K562 (cell line): ENCODE measurements around the gene PSAP. TPM values are rescaled to one million over a fixed set of nuclear protein-coding genes. Genes with fewer than 3 reads are reported as not detected.
A peak's percentile ranks its signal among the peaks of the same experiment; 100 is the strongest.

Source experiments
- ATAC-seq: fragments of 200-7000 bp; cut with Tn5 transposase; 3 replicates; pipeline ENCODE4 v1.9.1; 2020; ENCODE audit warnings: moderate library complexity
- BruUV-seq: library from RNA; stranded (reverse); fragments of 400-500 nt; replicated peaks from 2 replicates; lab custom pipeline; 2021; lab: Mats Ljungman, UMichigan
- CTCF ChIA-PET: fragments of 300-600 bp; formaldehyde crosslinking; extraction: SDS; loops from one replicate; lab custom pipeline; 2021; ENCODE audit warnings: low intra/inter-chr PET ratio; lab: Yijun Ruan, JAX
- POLR2A ChIA-PET: fragments of 300-600, 350-650 bp; sonication (Branson Sonifier 250); formaldehyde crosslinking; extraction: SDS; loops from one replicate; lab custom pipeline; 2021; ENCODE audit warnings: antibody characterized with exemption, inconsistent platforms; lab: Yijun Ruan, JAX
- DNase-seq, 4 experiments: peaks; one replicate each; pipeline versions ENCODE4 v3.0.0 to v3.0.0-alpha.2; 2011 to 2018; ENCODE audit warnings: low spot score in 3 of 4, mixed read lengths in 3 of 4; ENCODE audit errors: extremely low read depth in 1 of 4
- FAIRE-seq: peaks from 2 replicates; lab custom pipeline; 2011; peaks lifted over from hg19 to GRCh38; lab: Jason Lieb, UNC
- H2AFZ ChIP-seq: 2 replicates; pipeline ENCODE4 v1.6.0; 2011; ENCODE audit warnings: low read depth, low read length, control low read depth, inconsistent platforms
- H3K27ac ChIP-seq: fragments of 200-600 bp; 3 replicates; pipeline ENCODE4 v1.8.0; 2011; ENCODE audit warnings: low read depth, mild to moderate bottlenecking, control low read depth, inconsistent platforms, low read length, moderate library complexity, mixed read lengths; ENCODE audit errors: extremely low read depth
- H3K27me3 ChIP-seq, 2 experiments: fragments of 300-600 bp in 1 of 2; 2 replicates in 1 of 2; 3 replicates in 1 of 2; pipeline versions ENCODE4 v1.6.0 to v1.8.0; 2011; ENCODE audit warnings: inconsistent platforms in 2 of 2, low read length in 2 of 2, mild to moderate bottlenecking in 1 of 2, mixed read lengths in 1 of 2, moderate library complexity in 1 of 2; ENCODE audit not compliant: control insufficient read depth in 2 of 2, insufficient read depth in 2 of 2
- H3K36me3 ChIP-seq: fragments of 300-600 bp; 3 replicates; pipeline ENCODE4 v1.8.0; 2011; ENCODE audit warnings: mild to moderate bottlenecking, low read length, inconsistent platforms; ENCODE audit not compliant: control insufficient read depth, insufficient read depth
- H3K4me1 ChIP-seq, 2 experiments: fragments of 200-600 bp in 1 of 2; replicated peaks in 1 of 2; 2 replicates in 1 of 2; 3 replicates in 1 of 2; pipeline versions ENCODE4 v1.5.1 to v1.8.0; 2011; ENCODE audit warnings: inconsistent platforms in 2 of 2, low read length in 2 of 2, mild to moderate bottlenecking in 1 of 2, mixed read lengths in 1 of 2, moderate library complexity in 1 of 2; ENCODE audit not compliant: control insufficient read depth in 2 of 2, insufficient read depth in 2 of 2
- H3K4me2 ChIP-seq: 2 replicates; pipeline ENCODE4 v1.6.1; 2011; ENCODE audit warnings: low read length, control low read depth, inconsistent platforms, mixed read lengths; ENCODE audit not compliant: insufficient read depth
- H3K4me3 ChIP-seq: fragments of 200-600 bp; sonication (generic), shearing (Covaris generic); 2 replicates; pipeline ENCODE4 v1.5.1; 2016; ENCODE audit warnings: control low read depth, inconsistent platforms
- H3K79me2 ChIP-seq: fragments of 200-600 bp; 3 replicates; pipeline ENCODE4 v1.8.0; 2011; ENCODE audit warnings: low read length, inconsistent platforms; ENCODE audit not compliant: control insufficient read depth, insufficient read depth
- H3K9ac ChIP-seq, 2 experiments: 2 replicates each; pipeline versions ENCODE4 v1.6.0 to v1.6.1; 2011; ENCODE audit warnings: low read depth in 2 of 2, low read length in 2 of 2, control low read depth in 1 of 2, inconsistent platforms in 1 of 2, mild to moderate bottlenecking in 1 of 2, mixed read lengths in 1 of 2; ENCODE audit not compliant: insufficient read depth in 1 of 2
- H3K9me1 ChIP-seq: one replicate; pipeline ENCODE4 v1.6.0; 2011; ENCODE audit warnings: inconsistent platforms, mild to moderate bottlenecking, low read length, moderate library complexity; ENCODE audit not compliant: control insufficient read depth, insufficient read depth
- H3K9me3 ChIP-seq: replicated peaks from 2 replicates; pipeline ENCODE4 v1.5.1; 2011; ENCODE audit warnings: low read depth, low read length, inconsistent platforms; ENCODE audit not compliant: control insufficient read depth, insufficient read depth
- H4K20me1 ChIP-seq: replicated peaks from 2 replicates; pipeline ENCODE4 v1.6.1; 2011; ENCODE audit warnings: low read length, inconsistent platforms, mixed read lengths; ENCODE audit not compliant: control insufficient read depth, insufficient read depth
- BRF2 ChIP-seq: IDR thresholded peaks from 3 replicates; pipeline ENCODE4 v1.6.1; 2011; ENCODE audit warnings: borderline replicate concordance, mild to moderate bottlenecking; ENCODE audit not compliant: insufficient read length, insufficient read depth
- ETV6 ChIP-seq, 3 experiments: fragments of 150-350 bp in 1 of 3; sonication (generic) in 1 of 3; formaldehyde crosslinking in 1 of 3; IDR thresholded peaks; 2 replicates each; pipeline versions ENCODE4 v1.6.1 to v1.8.0; 2014 to 2022; ENCODE audit warnings: borderline replicate concordance in 2 of 3, low read depth in 2 of 3, antibody characterized with exemption in 1 of 3, low read length in 1 of 3, mild to moderate bottlenecking in 1 of 3, missing genetic modification reagents in 1 of 3
- HLTF ChIP-seq: fragments of 450-650 bp; IDR thresholded peaks from 2 replicates; pipeline ENCODE4 v1.6.1; 2016
- NFRKB ChIP-seq: fragments of 450-650 bp; IDR thresholded peaks from 2 replicates; pipeline ENCODE4 v1.6.1; 2016; ENCODE audit warnings: low read depth
- OTX1 ChIP-seq: fragments of 450-650 bp; formaldehyde crosslinking; IDR thresholded peaks from 2 replicates; pipeline ENCODE4 v1.4.0; 2022; ENCODE audit warnings: mild to moderate bottlenecking
- PATZ1 ChIP-seq: fragments of 250-450 bp; sonication (Bioruptor Pico); IDR thresholded peaks from 2 replicates; pipeline ENCODE4 v1.5.0; 2020; ENCODE audit warnings: mild to moderate bottlenecking, borderline replicate concordance
- SETDB1 ChIP-seq: IDR thresholded peaks from one replicate; pipeline ENCODE4 v1.6.1; 2012; ENCODE audit warnings: low read length, control low read depth, inconsistent platforms
- ZNF253 ChIP-seq: fragments of 250-450 bp; sonication (Bioruptor Pico); conservative IDR thresholded peaks from 2 replicates; pipeline ENCODE4 v1.6.1; 2021; ENCODE audit warnings: mild to moderate bottlenecking
- ZNF512 ChIP-seq: IDR thresholded peaks from 2 replicates; pipeline ENCODE4 v1.6.1; 2016; ENCODE audit warnings: missing genetic modification characterization, missing compliant biosample characterization
- WGBS: fragments of 100-300 bp; shearing (Covaris generic); methylation state at CpG from one replicate; pipeline ENCODE4 v1.1.6; 2016; ENCODE audit warnings: low coverage, mixed read lengths; ENCODE audit not compliant: insufficient coverage; ENCODE audit errors: missing lambda C conversion rate; 5-methylcytosine and 5-hydroxymethylcytosine counted together
- in situ Hi-C: fragments of 300-500 bp; cut with MboI; formaldehyde crosslinking; loops from 4 replicates; pipeline ENCODE4 v1.15.0; 2018; ENCODE audit warnings: inconsistent platforms, mixed read lengths
- intact Hi-C: fragments of 100-400 bp; cut with micrococcal nuclease; formaldehyde crosslinking; loops from 2 replicates; pipeline ENCODE4 v1.14.2; 2022
- polyA plus RNA-seq, 8 experiments: library from polyadenylated mRNA; depleted of rRNA in 4 of 8; stranded (reverse) in 5 of 8; unstranded in 3 of 8; fragments of >200 nt; fragmentation: Nextera tagmentation in 2 of 8; fragmentation: Illumina TruSeq in 1 of 8; extraction: Ambion mirVana in 2 of 8; extraction: Trizol in 1 of 8; gene quantifications; 2 replicates each; pipeline versions ENCODE4 v1.2.1 to v1.2.3, GENCODE V29; 2011 to 2014; ENCODE audit warnings: inconsistent platforms in 1 of 8, missing spikeins in 1 of 8
- total RNA-seq, 7 experiments: library from RNA; depleted of rRNA in 6 of 7; stranded (reverse); fragments of >200 nt in 6 of 7; fragmentation: Illumina TruSeq in 2 of 7; extraction: Trizol in 2 of 7; gene quantifications; 2 replicates each; pipeline versions ENCODE4 v1.2.1 to v1.2.3, GENCODE V29; 2011 to 2021; ENCODE audit warnings: low replicate concordance in 1 of 7

The PSAP gene
- total and polyA plus RNA-seq, 9 of the 15 experiments (the other 6 are each of a cell fraction or from before 2014, with no cell fraction given) = 245 to 700 (median 429) TPM

DNA sequence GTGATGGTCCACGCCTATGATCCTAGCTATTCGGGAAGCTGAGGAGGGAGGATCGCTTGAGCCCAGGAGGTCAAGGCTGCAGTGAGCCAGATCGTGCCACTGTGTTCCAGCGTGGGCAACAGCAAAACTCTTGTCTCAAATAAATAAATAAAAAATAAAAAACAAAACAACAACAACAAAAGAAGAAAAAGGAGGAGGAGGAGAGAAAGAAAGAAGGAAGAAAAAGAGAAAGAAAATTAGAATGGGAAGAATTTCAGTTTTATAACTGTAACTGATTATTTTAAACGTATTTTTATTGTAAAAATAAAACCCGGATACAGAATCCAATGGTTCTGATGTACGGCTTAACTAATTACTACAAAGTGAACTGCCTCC, 37.2 kb upstream of the PSAP start (continued):
- TF ChIP-seq ZNF512 (tag) = peak; percentile 94
- no peak for TF ChIP-seq ZNF253 (CRISPR knock-in tag)
- peak; percentile 14; the same call in 1 of the 2 replicates for TF ChIP-seq HLTF
- TF ChIP-seq OTX1 (CRISPR knock-in tag) = 0 out of 2 replicates have a peak, but pooled peaks have one; percentile 16
- 0 out of 2 replicates have a peak, but pooled peaks have one; percentile 30 for TF ChIP-seq NFRKB
- TF ChIP-seq SETDB1 = no peak
- TF ChIP-seq, all 486 proteins: peak for 9

- H2AFZ ChIP-seq = no peak overlapping the region
- ChIA-PET POLR2A (interaction anchor here (0.6 to 1.5 kb wide), 3 partner anchors 9 to 146 kb away, joined by 3 to 7 read pairs (median 4); no protein-coding TSS in a partner anchor), CTCF (interaction anchor here (0.7 kb wide), 1 partner anchor 164 kb away, joined by 3 read pairs; no protein-coding TSS in a partner anchor)
- ATAC-seq = no peak
- H3K79me2 ChIP-seq = no peaks in the 10 kb centered on the region
- H3K27ac ChIP-seq = no peak overlapping the region
- H3K9ac ChIP-seq = 0 out of 4 replicates have a peak overlapping the region, but pooled peaks of 1 of the 2 experiments have one; percentile 18
- H3K27me3 ChIP-seq = no peaks in the 10 kb centered on the region
- no peak for FAIRE-seq
- no peak overlapping the region for H3K4me2 ChIP-seq
- WGBS = 68% methylated on average over 4 of the region's 4 CpGs
- H3K4me1 ChIP-seq = peaks cover 28 to 31% of the 10 kb centered on the region in 2 experiments
- intact Hi-C loops (loop anchor here (2.0 kb wide), 2 partner anchors 27 to 37 kb away; partner anchors contain the start of gene PSAP), in situ Hi-C loops (loop anchor here (5.0 kb wide), 1 partner anchor 50 kb away; no protein-coding TSS in a partner anchor)
- H3K36me3 ChIP-seq = no peaks in the 10 kb centered on the region
- no peak for DNase-seq
- no peaks in the 10 kb centered on the region for H4K20me1 ChIP-seq
- H3K4me3 ChIP-seq = no peak overlapping the region
- no TSS peak for BruUV-seq
- no peaks in the 10 kb centered on the region for H3K9me3 ChIP-seq
- TF ChIP-seq PATZ1 (no peak), BRF2 (no peak), ETV6 (IDR thresholded peaks at IDR 0.05; ENCODE audit: borderline replicate concordance in 1 of 2, low read depth in 2 of 2, low read length in 1 of 2) (no peak), ETV6 (CRISPR knock-in tag; IDR thresholded peaks at IDR 0.05; ENCODE audit: borderline replicate concordance) (no peak)
- H3K9me1 ChIP-seq = no peaks in the 10 kb centered on the region
Measured at GRCh38 chr10:71887743-71888142, 36.7 kb upstream of the PSAP start.
